GM21528 (cell line): Measurements from ENCODE around the gene WNT7B.

Experiments
- ATAC-seq: cut with Tn5 transposase; IDR thresholded peaks from one replicate; pipeline ENCODE4 v1.9.1; 2021; ENCODE audit warnings: mild to moderate bottlenecking, moderate library complexity; ENCODE audit not compliant: unreplicated experiment, low FRiP score

WNT7B gene

GRCh38 chr22:45997077-45997776 lies 20.3 kb upstream of the WNT7B start:
- ATAC-seq = no peak

- no peak for ATAC-seq
These were observed 19.5 kb upstream of the WNT7B start for GRCh38 chr22:45996241-45997076.

DNA sequence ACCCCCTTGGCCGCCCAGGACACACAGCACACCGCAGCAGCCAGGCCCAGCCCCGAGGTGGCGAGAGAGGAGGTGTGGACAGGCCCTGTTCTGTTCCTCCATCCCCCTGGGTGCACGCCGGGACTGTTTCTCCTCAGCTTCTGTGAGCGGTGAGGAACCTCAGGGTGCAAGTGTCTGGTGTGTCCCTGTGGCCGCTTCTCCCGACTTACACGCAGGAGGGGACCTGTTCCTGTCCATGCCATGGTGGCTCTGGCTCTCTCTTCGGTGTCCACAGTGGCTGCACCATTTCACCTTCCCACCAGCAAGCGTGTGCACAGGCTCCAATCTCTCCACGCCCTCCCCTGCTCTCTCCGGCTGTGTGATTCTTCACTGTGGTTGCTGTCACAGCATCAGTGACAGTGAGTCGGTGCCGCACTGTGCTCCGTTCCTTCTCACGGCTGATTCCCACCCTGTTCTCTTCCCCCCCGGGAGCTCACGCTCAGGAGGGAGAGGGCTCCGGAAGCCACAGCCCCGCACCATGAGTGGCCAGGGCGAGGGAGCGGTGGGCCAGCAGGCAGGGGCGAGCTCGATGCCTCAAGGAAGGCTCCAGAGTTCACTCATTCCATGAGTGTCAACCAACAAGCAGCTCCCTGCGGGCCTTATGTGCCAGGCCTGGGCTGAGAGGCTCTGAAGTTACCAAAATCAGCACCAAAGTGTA lies 18.6 kb upstream of the WNT7B start:
- no peak for ATAC-seq

- no peak for ATAC-seq
These were observed 17.8 kb upstream of the WNT7B start for GRCh38 chr22:45994491-45995404.

- no peak for ATAC-seq
These were observed 16.9 kb upstream of the WNT7B start for GRCh38 chr22:45993841-45994240.

DNA sequence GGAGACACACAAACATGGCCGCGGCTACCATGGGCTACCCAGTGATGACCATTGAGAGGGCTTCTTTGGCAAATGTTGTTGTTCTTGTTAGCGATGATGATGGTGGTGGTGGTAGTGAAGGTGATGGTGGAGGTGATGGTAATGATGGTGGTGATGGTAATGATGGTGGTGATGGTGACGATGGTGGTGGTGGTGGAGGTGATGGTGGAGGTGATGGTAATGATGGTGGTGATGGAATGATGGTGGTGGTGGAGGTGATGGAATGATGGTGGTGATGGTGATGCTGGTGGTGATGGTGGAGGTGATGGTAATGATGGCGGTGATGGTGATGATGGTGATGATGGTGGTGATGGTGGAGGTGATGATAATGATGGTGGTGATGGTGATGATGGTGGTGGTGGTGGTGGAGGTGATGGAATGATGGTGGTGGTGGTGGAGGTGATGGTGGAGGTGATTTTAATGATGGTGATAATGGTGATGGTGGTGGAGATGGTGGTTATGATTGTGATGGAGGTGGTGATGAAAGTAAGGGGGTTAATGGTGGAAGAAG lies 16.3 kb upstream of the WNT7B start:
- no peak for ATAC-seq

- ATAC-seq = no peak
These were observed 15.8 kb upstream of the WNT7B start for GRCh38 chr22:45992737-45993136.

- no peak for ATAC-seq
These were observed 14.1 kb upstream of the WNT7B start for GRCh38 chr22:45991098-45991497.

DNA sequence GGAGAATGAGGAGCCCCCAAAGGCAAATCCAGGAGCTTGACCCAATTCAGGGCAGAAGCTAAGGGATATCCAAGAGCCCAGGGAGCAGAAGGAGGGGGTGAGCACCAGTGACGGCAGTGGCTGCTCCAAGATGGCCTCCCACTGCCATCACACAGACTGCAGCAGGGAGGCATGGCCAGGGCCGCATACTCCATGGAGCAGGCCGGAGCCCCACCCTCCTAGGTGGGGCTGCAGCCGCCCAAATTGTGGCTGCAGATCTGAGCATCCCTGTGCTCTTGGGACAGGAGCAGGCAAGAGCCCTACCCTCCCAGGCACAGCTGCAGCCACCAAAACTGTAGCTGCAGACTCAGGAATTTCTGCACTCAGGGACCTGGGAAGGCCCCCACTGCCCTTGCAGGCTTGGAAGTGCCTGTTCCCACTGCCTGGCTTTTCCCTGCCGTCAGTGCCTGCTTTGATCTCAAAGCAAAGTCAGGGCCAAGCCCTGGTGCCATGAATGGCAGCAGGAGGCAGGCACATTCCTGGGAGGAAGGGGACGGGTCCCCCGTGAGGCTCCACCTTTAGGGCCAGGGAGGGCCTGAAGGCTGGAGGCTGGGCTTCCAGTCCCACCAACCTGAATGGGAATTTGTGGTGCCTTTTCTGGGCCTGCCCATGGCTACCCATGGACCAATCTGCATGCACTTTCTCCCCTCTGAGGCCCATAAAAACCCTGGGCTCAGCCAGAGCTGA lies 10.3 kb upstream of the WNT7B start:
- ATAC-seq = no peak

DNA sequence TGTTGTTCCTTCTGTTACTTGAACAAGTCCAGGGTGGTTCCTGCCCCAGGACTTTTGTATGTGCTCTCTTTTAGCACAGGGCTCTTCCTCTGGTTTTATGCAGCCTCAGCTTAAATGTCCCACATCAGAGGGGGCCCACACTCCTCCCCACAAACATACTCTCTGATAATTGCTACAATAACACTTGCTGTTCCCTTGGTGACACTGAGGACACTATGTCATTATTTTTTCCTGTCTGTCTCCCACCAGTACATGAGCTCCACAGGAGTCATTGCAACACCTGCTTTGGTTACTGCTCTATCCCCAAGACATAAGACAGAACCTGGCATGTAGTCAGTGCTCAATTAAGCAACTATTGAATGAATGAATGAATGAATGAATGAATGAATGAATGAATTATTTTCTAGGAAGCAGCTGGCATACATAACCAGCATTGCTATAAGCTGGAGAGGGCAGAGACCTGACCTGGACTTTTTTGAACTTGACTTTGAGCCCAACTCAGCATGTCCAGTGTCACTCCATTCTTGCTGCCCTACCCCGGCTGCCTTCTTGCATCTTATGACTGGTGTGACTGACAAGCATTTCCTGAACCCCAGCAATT lies 7.5 kb upstream of the WNT7B start:
- ATAC-seq = no peak

- no peak for ATAC-seq
These were observed 6.8 kb upstream of the WNT7B start for GRCh38 chr22:45983797-45984196.

DNA sequence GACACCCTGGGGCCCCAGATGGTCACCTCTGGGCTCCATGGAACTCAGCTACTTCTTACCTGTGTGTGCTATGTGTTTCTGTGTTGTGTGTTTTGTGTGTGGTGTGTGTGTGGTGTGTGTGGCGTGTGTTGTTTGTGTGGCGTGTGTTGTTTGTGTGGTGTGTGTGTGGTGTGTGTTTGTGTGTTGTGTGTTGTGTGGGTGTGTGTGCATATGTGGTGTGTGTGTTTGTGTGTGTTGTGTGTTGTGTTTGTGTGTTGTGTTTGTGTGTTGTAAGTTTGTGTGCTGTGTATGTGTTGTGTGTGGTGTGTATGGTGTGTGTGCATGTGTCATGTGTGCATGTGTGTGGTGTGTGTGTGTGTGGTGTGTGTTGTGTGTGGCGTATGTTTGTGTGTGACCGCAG lies 3.8 kb upstream of the WNT7B start:
- ATAC-seq = no peak

DNA sequence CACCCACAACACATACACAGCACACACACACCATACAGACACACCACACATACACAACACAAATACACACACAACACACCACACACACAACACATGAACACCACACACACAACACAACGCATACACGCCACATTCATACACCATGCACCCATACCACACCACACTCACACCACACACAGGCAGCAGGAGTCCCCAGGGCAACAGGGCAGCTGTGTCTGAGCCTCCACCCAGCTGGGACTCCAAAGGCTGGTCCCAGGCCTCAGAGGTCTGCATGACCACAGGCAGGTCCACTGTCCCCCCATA lies 3.3 kb upstream of the WNT7B start:
- ATAC-seq = no peak

GRCh38 chr22:45978275-45978713 lies 1.3 kb upstream of the WNT7B start:
- no peak for ATAC-seq

GRCh38 chr22:45977551-45978274 lies 751 bp upstream of the WNT7B start:
- no peak for ATAC-seq

DNA sequence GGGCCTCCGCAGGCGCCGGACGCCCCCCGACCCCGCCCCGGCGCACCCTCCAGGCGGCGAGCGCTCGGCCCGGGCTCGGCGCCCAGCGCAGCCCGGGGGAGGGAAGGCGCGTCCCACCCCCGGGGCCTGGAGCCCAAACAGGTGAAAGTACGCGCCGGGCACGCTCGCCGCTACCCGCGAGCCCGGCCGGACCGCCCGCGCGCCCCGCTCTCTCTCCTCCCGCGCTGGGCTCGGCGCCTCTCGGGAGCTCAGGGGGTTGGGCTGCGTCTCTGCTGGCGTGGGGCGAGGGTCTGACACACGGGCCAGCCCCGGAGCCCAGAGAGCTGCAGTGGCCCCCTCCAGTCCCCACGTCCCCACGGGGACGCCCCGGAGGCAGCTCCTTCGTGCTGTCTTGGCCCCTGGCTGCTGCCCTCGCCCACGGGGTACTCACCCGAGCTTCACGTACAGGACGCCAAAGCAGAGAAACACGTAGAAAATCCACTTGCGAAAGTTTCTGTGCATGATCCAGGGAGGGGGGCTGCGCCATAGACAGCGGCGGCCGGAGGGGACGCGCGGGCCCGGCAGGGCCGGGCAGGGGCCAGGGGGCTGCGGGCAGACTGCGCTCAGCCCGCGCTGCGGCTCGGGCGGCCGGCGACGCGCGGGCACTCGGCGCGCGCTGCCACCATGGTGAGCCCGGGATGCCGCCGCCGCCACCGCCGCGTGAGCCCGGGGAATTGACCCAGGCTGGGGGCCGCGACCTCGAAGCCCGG lies 534 bp downstream of the WNT7B start:
- ATAC-seq = no peak

DNA sequence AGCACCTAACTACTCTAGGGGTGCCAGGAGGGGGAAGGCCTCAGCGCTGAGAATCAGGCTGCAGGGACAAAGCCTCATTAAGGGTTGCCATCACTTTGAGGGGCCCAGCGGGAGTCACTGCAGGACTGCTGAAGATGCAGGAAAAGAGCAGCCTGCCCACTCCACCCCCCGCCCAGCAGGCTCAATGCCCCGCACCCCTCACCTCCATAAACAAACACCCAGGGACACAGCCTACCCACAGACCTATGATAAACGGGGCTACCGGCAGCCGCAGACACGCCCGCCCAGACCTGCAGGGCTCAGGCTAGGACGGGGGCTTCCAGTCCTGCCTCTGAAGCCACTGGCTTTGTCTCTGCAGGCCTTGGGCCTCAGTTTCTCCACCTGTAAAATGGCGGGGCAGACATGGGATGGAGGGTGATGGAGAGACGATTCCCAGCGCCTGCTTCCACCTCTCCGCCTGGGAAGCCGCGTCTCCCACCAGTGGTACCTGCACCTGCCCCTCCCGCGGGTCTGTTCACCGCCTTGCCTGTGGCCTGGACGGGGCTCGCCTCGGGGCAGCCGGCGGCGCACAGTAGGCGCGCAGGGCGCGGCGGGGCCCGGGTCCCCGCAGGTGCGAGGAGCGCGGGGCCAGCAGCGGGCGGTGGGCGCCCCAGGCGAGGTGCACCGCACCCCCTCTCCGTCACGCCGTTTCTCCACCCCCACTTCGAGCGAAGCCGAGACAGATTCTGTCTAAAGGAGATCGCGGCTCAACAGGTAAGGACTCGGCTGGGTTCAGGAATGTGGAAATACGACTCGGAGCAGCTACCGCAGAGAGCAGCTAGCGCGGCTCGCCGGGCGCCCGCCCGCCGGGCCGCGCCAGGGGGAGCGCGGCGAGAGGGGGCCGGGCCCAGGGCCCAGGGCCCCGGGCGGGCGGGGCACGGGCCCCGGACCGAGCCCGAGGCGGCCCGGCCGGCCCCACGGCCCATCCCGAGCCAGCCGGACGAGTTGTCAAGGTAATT lies 1.5 kb downstream of the WNT7B start:
- no peak for ATAC-seq
